ENCODE measurements around the gene EGLN3. TPM values are rescaled to one million over a fixed set of nuclear protein-coding genes. Genes with fewer than 3 reads are reported as not detected.

The EGLN3 gene
- total RNA-seq, 1 donor from 2014 or later: 10.3 TPM

DNA sequence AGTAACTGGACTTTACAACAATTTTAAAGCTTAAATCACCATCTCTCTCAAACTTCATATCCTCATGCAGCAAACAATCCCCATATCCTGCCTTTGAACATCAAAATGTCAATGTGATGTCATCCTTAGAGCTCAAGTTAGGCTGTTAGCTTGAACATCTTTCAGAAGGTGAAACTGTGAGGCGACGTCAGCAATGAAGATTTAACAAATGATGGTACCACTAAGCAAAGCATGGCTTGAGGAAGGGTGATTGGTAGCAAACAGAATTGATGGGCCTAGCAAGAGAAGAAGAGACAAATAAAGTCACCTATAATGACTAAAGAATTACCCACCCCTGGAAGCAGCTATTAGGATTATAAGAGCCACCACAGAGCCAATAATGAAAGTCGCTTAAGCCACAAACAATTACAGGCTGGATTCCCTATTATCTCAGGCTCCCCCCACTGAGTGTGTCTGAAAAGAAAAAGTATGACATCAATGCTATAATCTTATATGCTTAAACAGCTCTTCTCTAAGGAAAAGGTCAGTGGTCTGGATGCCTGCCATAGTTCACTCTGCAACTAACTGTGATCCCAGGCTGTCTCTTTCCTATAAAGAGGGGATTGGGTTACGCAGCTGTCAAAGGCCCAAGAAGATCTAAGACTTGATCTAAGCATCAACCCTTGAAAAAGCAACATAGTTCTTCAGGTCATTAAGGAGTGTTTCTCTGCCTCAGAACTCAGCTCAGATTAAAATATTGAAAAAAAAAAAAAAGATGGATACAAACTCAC lies 18.1 kb downstream of the EGLN3 start:
- Histone ChIP-seq H3K4me3 (no peak overlapping the region), H3K27ac (no peak overlapping the region), H3K4me1 (peaks cover 10% of the 10 kb centered on the region), H3K36me3 (no peaks in the 10 kb centered on the region), H3K9me3 (no peaks in the 10 kb centered on the region), H3K27me3 (no peaks in the 10 kb centered on the region)
- intact Hi-C loops (cut with DNase I): no loop called here
- no peak for DNase-seq (ENCODE audit: extremely low spot score in 2 of 2)
- TF ChIP-seq POLR2AphosphoS5 (IDR thresholded peaks at IDR 0.05; ENCODE audit: insufficient read depth in 1 of 2, low read depth in 1 of 2) (no peak), POLR2A (IDR thresholded peaks at IDR 0.05) (no peak)
- TF ChIP-seq, protein P1, sequence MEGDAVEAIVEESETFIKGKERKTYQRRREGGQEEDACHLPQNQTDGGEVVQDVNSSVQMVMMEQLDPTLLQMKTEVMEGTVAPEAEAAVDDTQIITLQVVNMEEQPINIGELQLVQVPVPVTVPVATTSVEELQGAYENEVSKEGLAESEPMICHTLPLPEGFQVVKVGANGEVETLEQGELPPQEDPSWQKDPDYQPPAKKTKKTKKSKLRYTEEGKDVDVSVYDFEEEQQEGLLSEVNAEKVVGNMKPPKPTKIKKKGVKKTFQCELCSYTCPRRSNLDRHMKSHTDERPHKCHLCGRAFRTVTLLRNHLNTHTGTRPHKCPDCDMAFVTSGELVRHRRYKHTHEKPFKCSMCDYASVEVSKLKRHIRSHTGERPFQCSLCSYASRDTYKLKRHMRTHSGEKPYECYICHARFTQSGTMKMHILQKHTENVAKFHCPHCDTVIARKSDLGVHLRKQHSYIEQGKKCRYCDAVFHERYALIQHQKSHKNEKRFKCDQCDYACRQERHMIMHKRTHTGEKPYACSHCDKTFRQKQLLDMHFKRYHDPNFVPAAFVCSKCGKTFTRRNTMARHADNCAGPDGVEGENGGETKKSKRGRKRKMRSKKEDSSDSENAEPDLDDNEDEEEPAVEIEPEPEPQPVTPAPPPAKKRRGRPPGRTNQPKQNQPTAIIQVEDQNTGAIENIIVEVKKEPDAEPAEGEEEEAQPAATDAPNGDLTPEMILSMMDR (IDR thresholded peaks at IDR 0.05): no peak

DNA sequence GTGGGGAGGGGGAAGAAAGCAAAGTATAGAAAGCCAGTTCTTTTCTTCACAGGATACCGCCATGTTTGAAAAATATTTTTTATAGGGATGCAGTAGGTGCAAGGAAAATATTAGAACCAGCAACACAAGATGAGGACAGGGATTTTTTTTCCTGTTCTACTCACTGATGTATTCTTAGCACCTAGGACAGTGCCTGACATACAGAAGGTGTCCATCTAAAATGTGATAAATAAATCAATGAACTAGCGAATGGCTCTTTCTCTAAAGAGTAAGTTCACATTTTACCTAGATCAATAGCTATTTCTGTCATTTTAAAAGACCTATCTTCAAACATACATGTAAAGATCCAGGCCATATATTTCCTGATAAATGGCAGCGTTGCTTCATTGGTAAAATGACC lies 18.8 kb downstream of the EGLN3 start:
- intact Hi-C loops (cut with DNase I): no loop called here
- H3K9me3 ChIP-seq: no peaks in the 10 kb centered on the region
- no peaks in the 10 kb centered on the region for H3K27me3 ChIP-seq
- DNase-seq (ENCODE audit: extremely low spot score in 2 of 2): no peak
- TF ChIP-seq, protein P1 (IDR thresholded peaks at IDR 0.05): no peak
- TF ChIP-seq POLR2AphosphoS5 (IDR thresholded peaks at IDR 0.05; ENCODE audit: insufficient read depth in 1 of 2, low read depth in 1 of 2) (no peak), POLR2A (IDR thresholded peaks at IDR 0.05) (no peak)
- H3K27ac ChIP-seq: no peak overlapping the region
- H3K36me3 ChIP-seq: no peaks in the 10 kb centered on the region
- H3K4me3 ChIP-seq: no peak overlapping the region
- H3K4me1 ChIP-seq: peaks cover 10% of the 10 kb centered on the region

DNA sequence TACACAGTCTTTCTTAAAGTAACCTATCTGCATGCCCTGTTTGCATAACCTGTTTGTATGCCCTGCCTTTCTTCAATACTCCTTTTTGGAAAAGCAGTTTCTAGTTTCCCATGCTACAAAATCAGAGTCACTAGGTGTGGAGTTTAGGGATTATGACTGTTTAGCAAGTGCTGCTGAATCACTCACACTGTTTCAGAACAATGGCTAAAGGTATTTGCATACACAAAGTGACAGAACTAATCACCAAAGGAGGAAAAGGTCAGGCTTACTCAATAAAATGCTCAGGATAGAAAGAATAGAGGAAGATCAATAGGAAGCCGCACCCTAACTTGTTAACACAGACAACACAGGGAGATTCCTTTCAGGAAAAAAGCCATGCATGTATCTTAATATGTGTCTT lies 19.4 kb downstream of the EGLN3 start:
- H3K4me3 ChIP-seq: no peak overlapping the region
- DNase-seq (ENCODE audit: extremely low spot score in 2 of 2): no peak
- no peak overlapping the region for H3K27ac ChIP-seq
- no peaks in the 10 kb centered on the region for H3K36me3 ChIP-seq
- peaks cover 10% of the 10 kb centered on the region for H3K4me1 ChIP-seq
- intact Hi-C loops (cut with DNase I): no loop called here
- no peaks in the 10 kb centered on the region for H3K27me3 ChIP-seq
- no peaks in the 10 kb centered on the region for H3K9me3 ChIP-seq
- TF ChIP-seq POLR2A (IDR thresholded peaks at IDR 0.05): no peak
- TF ChIP-seq POLR2AphosphoS5 (IDR thresholded peaks at IDR 0.05; ENCODE audit: insufficient read depth in 1 of 2, low read depth in 1 of 2): peak in 1 of 2 donors; percentile 58

DNA sequence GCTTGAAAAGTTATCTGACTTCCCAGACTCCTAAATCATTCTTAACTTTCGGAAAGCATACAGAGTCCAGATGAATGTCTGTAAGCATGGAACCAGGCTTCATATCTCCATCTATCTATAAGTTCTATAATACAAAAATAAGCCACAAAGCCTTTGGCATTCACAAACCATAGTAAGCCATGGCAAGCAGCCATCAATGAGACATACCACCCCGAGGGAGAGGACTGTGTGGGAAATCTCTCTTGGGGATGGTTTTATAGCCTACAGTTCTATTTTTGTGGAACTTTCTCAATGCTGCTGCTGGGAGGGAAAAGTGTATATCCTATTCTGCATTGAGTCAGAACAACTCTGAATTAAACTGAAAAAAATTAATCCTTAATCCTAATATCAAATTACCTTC lies 20.4 kb downstream of the EGLN3 start:
- Histone ChIP-seq H3K4me3 (no peak overlapping the region), H3K4me1 (peaks cover 10% of the 10 kb centered on the region), H3K36me3 (no peaks in the 10 kb centered on the region), H3K27me3 (no peaks in the 10 kb centered on the region), H3K9me3 (no peaks in the 10 kb centered on the region), H3K27ac (no peak overlapping the region)
- TF ChIP-seq POLR2A (IDR thresholded peaks at IDR 0.05): no peak
- no peak for TF ChIP-seq POLR2AphosphoS5 (IDR thresholded peaks at IDR 0.05; ENCODE audit: insufficient read depth in 1 of 2, low read depth in 1 of 2)
- TF ChIP-seq, protein P1 (IDR thresholded peaks at IDR 0.05): no peak
- no peak for DNase-seq (ENCODE audit: extremely low spot score in 2 of 2)
- intact Hi-C loops (cut with DNase I): no loop called here

DNA sequence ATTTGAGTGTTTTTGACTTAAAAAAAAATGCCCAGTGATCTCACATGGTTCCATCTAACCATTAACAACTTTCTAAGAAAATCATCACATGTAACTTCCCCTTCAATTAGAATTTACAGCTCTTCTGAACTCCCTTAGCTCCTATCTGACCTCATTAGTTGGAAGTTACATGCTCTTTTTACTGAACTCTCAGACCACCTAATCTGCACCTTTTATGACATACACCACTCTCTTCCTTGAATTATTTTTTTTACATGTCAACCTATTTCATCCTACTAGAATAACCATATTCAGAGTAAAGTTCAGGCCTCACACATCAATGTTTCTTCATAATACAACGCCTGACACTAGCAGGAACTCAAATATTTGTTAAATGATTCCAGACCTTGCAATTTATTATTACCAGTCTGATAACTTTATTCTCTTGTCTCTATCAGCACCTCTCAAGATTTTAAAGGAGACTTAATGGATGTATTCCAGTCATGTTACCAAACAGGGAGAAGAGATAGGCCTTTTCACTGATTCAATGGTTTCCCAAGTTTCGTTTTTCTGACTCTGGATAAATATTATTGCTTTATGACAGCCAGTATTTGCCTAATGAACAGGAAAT lies 21.0 kb downstream of the EGLN3 start:
- no peak for DNase-seq (ENCODE audit: extremely low spot score in 2 of 2)
- TF ChIP-seq, protein P1 (IDR thresholded peaks at IDR 0.05): no peak
- no peak for TF ChIP-seq POLR2AphosphoS5 (IDR thresholded peaks at IDR 0.05; ENCODE audit: insufficient read depth in 1 of 2, low read depth in 1 of 2)
- no peak for TF ChIP-seq POLR2A (IDR thresholded peaks at IDR 0.05)
- H3K27ac ChIP-seq: no peak overlapping the region
- no peaks in the 10 kb centered on the region for H3K9me3 ChIP-seq
- no peaks in the 10 kb centered on the region for H3K36me3 ChIP-seq
- H3K27me3 ChIP-seq: no peaks in the 10 kb centered on the region
- no peak overlapping the region for H3K4me3 ChIP-seq
- intact Hi-C loops (cut with DNase I): no loop called here
- H3K4me1 ChIP-seq: peaks cover 10% of the 10 kb centered on the region
